HG03520 (cell line): ENCODE measurements around the gene GPC5.

Experiments used
- ATAC-seq: cut with Tn5 transposase; IDR thresholded peaks from one replicate; pipeline ENCODE4 v1.9.1; 2021; ENCODE audit warnings: mild to moderate bottlenecking, moderate library complexity; ENCODE audit not compliant: unreplicated experiment

The GPC5 gene

GRCh38 chr13:91702411-91702810, 304.0 kb downstream of the GPC5 start:
- ATAC-seq, result no peak

DNA sequence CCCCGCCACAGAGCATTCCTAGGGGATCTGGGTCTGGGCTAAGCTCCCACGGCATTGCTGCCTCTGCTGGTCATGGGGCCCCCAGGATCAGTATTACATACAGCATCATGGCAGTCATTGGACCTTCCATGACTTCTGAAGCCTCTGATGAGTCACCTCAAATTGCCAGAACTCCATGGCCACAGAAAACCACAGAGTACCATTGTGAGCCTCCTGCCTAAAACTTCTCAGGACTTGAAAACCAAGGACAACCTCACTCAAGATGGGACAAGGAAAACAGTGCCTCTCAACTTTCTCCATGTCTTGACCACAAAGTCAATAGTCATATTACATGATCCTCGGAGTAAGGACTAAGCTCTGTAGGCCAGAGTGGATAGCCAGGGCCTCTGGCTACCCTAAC, 306.0 kb downstream of the GPC5 start:
- no peak for ATAC-seq

DNA sequence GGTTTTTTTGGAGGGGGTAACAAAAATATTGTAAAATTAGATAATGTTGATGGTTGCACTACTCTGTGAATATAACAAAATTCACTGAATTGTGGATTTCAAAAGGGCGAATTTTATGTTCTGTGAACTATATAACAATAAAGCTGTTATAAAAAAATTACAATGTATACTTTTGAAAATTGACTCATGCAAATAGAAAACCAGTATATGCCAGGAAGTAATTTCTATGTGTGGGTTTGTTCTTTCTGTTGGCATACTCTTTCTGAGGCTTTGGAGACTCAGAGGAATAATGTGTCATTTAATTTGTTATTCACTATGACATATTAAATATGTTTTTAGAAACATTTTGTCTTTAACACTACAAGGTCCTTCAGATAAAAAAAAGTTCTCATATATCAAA, 310.1 kb downstream of the GPC5 start:
- no peak for ATAC-seq

- ATAC-seq, result no peak
Measured at GRCh38 chr13:91709180-91709579, 310.8 kb downstream of the GPC5 start.

- no peak for ATAC-seq
Measured at GRCh38 chr13:91710733-91711132, 312.3 kb downstream of the GPC5 start.

GRCh38 chr13:91714855-91715254, 316.4 kb downstream of the GPC5 start:
- ATAC-seq, result no peak

GRCh38 chr13:91716436-91717065, 318.1 kb downstream of the GPC5 start:
- ATAC-seq, result no peak

GRCh38 chr13:91719033-91719432, 320.6 kb downstream of the GPC5 start:
- no peak for ATAC-seq

GRCh38 chr13:91721413-91721812, 323.0 kb downstream of the GPC5 start:
- no peak for ATAC-seq

DNA sequence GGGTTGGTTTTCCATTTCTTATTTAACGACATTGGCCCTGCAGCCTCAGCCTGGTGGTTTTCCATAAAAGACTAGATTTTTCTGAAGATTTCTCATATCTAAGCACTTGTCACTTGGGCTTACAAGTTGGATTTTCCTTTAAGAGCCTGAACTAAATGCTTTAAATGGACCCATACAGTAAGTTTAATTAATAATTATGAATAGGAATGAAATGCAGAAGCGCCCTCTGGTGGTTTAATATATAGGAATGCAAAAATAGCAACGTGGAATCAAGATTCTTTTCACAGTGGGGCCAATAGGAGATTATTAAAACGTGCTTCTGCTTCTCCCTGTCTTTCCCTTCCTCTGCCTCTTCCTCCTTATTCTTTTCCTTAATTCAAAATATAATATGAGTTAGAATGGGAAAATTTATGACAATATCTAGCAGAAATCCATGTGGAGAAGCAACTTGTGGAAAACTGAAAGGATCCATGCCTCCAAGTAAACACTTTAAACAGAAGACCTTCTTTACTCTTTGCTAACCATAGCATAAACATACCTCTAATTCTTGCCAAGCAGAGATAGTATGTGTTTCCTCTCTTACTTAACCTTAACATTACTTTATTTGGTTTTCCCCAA, 324.0 kb downstream of the GPC5 start:
- no peak for ATAC-seq

GRCh38 chr13:91724591-91724990, 326.2 kb downstream of the GPC5 start:
- ATAC-seq, result no peak

DNA sequence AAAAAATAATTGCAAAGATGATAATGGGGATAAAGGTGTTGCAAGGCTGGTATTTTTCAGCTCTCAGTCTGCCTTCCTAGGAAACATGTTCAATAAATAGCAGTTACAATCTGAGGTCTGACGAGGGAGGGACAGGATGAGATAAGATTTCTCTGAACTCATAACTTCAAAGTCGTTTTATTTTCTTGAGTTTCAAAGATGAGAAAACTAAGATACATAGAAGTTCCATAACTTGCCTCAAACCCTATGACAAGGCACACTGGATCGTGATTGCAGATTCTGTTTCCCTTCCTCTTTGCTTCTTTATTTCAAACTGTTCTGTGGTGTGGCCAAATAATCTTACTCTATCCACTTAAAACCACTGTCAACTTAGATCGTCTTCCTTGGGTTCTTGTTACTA, 327.2 kb downstream of the GPC5 start:
- no peak for ATAC-seq

DNA sequence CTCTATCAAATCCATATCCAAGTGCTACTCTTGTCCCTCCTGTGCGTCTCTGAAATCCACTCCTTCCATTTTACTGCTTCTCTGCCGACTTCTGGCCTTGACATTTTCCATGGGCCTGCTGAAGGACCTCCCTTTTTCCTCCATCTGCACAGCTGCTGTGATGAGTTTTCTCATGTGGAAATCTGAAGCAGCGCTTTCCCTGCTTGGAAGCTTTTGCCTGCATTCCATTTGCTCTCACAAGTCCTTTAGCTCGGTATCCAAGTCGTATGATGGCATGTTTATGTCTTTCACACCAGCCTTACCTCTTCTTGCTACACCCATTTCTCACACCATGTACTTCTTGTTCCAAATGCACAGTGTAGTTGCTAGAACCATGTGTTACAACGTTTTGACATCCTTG, 328.2 kb downstream of the GPC5 start:
- ATAC-seq, result no peak

GRCh38 chr13:91729859-91730258, 331.4 kb downstream of the GPC5 start:
- no peak for ATAC-seq

DNA sequence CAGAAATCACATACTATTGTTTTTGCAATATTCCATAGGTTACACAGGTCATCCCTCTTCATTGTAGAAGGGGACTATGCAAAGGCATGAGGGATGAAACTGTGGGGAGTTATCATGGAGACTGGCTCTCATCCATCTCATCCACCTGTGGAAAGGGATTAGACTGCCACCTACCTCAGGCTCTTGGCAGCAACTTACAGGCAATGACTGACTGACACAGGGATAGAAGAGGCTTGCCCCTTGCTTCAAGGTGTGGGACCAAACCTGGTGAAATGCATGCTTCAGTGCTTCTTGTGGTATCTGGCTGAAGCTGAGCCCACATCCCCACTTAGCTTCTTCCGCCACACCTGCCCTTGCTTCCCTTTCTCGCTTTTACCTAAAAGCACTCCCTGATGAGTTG, 341.3 kb downstream of the GPC5 start:
- no peak for ATAC-seq

DNA sequence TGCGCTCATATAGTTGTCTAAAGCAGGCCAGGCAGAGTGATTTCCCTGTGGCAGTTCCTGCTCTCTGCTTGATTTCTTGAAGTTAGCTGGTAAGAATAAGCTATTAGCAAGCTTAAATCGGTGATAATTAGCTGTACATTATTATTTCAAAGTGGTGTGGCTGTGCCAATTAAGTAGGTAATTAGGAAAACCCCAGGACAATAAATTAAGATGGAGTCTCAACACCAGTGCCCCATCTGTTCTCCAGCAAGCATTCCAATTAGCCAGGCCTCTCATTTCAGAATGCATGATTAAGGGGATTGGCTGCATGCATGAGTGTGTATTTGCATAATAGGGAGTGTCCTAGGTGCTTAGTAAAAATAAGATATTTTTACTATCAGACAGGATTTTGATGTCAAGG, 342.3 kb downstream of the GPC5 start:
- no peak for ATAC-seq

GRCh38 chr13:91741925-91742324, 343.5 kb downstream of the GPC5 start:
- no peak for ATAC-seq

DNA sequence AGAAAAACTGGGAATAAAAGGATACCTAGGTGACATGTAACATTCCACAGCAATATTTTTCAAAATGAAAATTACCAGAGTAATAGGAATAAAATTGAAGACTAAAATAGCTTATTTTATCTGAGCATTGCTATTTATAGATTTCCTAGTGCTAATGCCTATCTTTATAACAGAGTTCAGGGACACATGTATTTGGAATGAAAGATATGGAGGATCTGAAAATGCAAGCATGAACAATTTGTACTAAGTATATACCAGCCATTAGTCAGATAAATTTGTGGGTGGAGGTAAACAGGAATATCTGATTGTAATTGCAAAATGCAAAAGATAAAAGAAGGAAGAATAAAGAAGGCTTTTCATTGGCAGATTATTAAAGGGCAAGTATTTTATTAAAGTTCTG, 345.9 kb downstream of the GPC5 start:
- ATAC-seq, result no peak

DNA sequence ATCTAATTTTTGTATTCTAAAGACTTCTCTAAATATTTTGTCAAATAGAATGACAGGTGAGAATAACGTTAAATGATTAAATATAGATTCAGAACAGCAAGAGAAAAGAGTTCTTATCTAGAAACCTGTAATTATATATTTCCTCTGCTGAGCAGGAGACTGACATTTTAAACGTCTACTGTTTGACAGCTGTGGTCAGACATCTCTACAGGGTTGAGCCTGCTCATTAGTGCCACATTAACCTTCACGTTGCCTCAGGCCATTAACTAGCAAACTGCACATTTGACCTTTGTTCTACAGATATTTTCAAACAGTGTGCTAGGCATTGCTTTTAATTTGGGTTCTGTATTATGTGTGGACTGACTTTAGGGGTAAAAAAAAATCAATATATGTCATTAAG, 347.5 kb downstream of the GPC5 start:
- ATAC-seq, result no peak

DNA sequence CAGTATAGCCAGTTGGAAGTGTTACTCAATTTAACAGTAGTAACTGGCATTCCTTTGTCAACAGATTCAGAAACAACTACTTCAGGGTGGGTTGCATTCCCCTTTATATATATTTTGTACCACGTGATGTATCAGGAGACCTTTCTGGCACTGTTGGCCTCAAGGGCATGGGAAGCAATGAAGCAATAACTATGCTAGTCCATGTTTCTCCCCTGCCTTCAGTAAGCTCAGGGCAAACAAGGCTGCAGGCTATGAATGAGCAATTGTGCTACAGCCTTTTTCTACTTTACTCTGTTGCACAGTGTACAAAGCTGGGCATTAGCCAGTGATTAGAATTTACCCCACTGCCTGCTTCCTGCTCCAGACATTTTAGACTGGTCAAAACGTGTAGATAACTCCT, 348.8 kb downstream of the GPC5 start:
- no peak for ATAC-seq

- no peak for ATAC-seq
Measured at GRCh38 chr13:91748416-91749089, 350.1 kb downstream of the GPC5 start.

- ATAC-seq, result no peak
Measured at GRCh38 chr13:91758724-91759123, 360.3 kb downstream of the GPC5 start.

DNA sequence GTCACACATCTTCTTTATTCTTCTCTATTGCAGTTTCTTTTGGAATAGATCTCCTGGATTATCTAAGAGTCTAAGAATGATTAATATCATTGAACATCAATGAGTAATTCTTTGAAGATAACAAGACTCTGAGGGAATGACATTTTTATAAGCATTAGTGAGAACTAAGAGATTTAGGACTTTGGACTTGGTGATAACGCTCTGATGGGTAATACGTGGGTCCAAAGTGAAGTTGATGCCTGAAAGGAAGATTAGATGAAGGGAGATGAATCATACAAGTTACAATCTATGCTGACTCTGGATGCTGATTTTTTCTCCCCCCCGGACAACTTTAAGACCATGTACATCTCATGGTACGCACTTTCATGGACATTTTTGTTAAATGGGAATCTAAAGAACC, 364.5 kb downstream of the GPC5 start:
- no peak for ATAC-seq
